Keratinocyte (primary cell): ENCODE measurements around the gene PCDHGC3.

Experiments
- EZH2 ChIP-seq: IDR thresholded peaks from one replicate; pipeline ENCODE4 v1.6.1; 2012; ENCODE audit warnings: inconsistent platforms, mild to moderate bottlenecking, low read length, moderate library complexity
- TF ChIP-seq, protein P1 (sequence below), 3 experiments: IDR thresholded peaks in 1 of 3; conservative IDR thresholded peaks in 1 of 3; optimal IDR thresholded peaks in 1 of 3; 2 replicates in 2 of 3; 3 replicates in 1 of 3; pipeline versions ENCODE3 to v1.5.1; 2011; ENCODE audit warnings: low read length in 3 of 3, mild to moderate bottlenecking in 3 of 3, moderate library complexity in 2 of 3, control low read depth in 1 of 3, inconsistent platforms in 1 of 3; ENCODE audit not compliant: insufficient read depth in 2 of 3; ENCODE audit errors: extremely low read depth in 1 of 3

DNA sequence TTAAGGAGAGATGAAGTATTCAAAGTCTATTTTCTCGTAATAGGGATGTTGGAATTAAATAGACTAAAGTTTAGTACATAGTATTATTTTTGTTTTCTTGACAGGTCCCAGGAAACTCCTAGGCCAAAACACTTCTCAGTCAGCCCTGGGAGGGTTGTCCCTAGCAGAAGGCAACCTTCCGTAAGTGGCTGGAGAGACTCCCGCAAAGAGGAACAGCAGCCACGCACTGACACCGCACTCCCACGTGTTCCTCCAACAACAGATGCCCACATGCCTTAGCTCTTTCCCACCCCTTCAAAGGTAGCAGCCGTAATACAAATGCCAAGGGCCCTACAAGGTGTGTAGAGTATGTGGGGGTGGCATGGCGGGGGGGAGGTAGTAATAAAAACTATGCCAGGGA, 41.5 kb downstream of the PCDHGC3 start:
- TF ChIP-seq, protein P1, sequence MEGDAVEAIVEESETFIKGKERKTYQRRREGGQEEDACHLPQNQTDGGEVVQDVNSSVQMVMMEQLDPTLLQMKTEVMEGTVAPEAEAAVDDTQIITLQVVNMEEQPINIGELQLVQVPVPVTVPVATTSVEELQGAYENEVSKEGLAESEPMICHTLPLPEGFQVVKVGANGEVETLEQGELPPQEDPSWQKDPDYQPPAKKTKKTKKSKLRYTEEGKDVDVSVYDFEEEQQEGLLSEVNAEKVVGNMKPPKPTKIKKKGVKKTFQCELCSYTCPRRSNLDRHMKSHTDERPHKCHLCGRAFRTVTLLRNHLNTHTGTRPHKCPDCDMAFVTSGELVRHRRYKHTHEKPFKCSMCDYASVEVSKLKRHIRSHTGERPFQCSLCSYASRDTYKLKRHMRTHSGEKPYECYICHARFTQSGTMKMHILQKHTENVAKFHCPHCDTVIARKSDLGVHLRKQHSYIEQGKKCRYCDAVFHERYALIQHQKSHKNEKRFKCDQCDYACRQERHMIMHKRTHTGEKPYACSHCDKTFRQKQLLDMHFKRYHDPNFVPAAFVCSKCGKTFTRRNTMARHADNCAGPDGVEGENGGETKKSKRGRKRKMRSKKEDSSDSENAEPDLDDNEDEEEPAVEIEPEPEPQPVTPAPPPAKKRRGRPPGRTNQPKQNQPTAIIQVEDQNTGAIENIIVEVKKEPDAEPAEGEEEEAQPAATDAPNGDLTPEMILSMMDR (optimal IDR thresholded peaks at IDR 0.05 in 1 of 3, IDR thresholded peaks at IDR 0.05 in 1 of 3, conservative IDR thresholded peaks at IDR 0.05 in 1 of 3; ENCODE audit: extremely low read depth in 1 of 3, insufficient read depth in 2 of 3, low read length in 3 of 3), result no peak
- no peak for TF ChIP-seq EZH2
